LHCN-M2 (cell line): ENCODE results near the gene MON2. TPM values are rescaled to one million over a fixed set of nuclear protein-coding genes. Genes with fewer than 3 reads are reported as not detected.
"Not testable (repeated sequence)": the region's sequence is repeated elsewhere in the genome, so short reads cannot be mapped to it uniquely, and the experiment has no call there.

Source experiments
- DNase-seq: peaks from one replicate; pipeline ENCODE4 v3.0.0-alpha.2; 2012; ENCODE audit warnings: low read depth
- total RNA-seq: library from RNA; depleted of rRNA; stranded (reverse); fragments of >200 nt; gene quantifications from 2 replicates; pipeline ENCODE4 v1.2.3, GENCODE V29; 2014

The MON2 gene
- total RNA-seq, 1 experiment from 2014 or later: 22.7 TPM

- DNase-seq: no peak
Measured at GRCh38 chr12:62542814-62543213, 76.2 kb downstream of the MON2 start.

GRCh38 chr12:62543324-62543723, 76.7 kb downstream of the MON2 start:
- DNase-seq: no peak

- DNase-seq: no peak
Measured at GRCh38 chr12:62543741-62544140, 77.1 kb downstream of the MON2 start.

DNA sequence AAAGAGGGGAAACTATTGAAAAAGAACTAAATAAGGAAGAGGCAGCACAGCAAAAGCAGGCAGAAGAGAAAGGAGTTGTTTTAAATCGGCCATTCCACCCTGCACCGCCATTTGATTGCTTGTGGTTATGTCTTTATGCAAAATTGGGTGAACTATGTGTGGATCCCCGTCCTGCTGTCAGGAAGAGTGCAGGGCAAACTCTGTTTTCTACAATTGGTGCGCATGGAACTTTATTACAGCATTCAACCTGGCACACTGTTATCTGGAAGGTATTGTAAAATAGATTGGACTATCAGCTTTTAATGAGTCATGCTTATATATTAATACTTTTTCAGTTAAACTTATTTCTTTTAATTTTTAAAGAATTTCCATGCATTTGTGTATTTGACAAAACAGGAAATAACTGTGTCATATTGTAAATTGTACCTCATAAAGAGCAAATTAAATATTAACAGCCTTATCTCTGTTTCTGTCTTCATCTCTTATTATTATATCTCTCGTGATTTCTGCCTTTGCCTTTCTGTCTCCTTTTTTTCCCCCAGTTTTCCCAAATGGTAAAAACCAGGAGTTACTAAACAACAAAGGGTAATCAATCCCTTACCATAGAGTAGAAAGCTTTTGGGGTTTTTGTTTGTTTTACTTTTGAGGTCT, 86.4 kb downstream of the MON2 start:
- no peak for DNase-seq

DNA sequence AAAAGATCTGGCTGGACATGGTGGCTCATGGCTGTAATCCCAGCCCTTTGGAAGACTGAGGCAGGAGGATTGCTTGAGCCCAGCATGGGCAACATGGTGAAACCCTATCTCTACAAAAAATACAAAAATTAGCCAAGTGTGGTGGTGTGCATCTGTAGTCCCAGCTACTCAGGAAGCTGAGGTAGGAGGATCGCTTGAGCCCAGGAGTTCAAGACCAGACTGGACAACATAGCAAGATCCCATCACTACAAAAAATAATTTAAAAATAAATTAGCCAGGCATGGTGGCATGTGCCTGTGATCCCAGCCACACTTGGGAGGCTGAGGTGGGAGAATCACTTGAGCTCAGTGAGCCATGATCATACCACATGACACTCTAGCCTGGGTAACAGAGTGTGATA, 92.7 kb downstream of the MON2 start:
- DNase-seq: not testable (repeated sequence)

GRCh38 chr12:62562846-62563245, 96.2 kb downstream of the MON2 start:
- peak; percentile 30 for DNase-seq

DNA sequence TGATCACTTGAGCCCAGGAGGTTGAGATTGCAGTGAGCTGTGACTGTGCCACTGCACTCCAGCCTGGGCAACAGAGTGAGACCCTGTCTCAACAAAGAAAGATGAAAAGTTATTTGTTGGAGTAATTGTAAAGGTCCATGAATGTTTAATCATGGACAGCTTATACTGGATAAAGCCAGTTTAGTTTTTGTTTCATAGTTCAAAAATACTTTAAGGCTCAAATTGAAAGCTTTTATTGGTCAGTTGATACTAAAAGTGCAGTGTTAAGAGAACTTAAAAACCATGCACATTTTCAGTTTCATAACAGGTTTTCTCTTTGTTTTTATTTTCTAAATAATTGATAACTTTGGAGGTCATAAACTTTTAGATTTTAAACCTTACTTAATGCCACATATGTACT, 108.4 kb downstream of the MON2 start:
- DNase-seq: no peak

- no peak for DNase-seq
Measured at GRCh38 chr12:62576503-62576902, 109.9 kb downstream of the MON2 start.

GRCh38 chr12:62578726-62579125, 112.1 kb downstream of the MON2 start:
- no peak for DNase-seq

- peak; percentile 56 for DNase-seq
Measured at GRCh38 chr12:62581288-62582064, 114.8 kb downstream of the MON2 start.

GRCh38 chr12:62582065-62582366, 115.4 kb downstream of the MON2 start:
- no peak for DNase-seq

DNA sequence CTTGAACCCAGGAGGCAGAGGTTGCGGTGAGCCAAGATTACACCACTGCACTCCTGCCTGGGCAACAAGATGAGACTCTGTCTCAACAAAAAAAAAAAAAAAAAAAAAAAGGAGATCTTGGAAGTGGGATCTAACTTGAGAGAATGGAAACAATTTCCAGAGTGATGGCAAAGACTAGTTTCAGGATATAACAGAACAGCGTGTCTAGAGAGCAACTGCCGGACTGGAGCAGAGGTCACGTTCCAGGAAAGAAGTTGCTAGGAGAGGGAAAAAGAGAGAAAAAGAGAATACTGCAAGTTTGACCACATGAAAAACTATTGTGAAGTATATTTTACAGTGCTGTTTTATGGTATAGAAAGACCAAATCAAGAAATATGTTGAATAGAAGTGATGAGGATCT, 118.0 kb downstream of the MON2 start:
- DNase-seq: no peak

GRCh38 chr12:62586850-62587249, 120.2 kb downstream of the MON2 start:
- no peak for DNase-seq

- peak; percentile 20 for DNase-seq
Measured at GRCh38 chr12:62588916-62589315, 122.3 kb downstream of the MON2 start.

- no peak for DNase-seq
Measured at GRCh38 chr12:62597253-62597652, 130.6 kb downstream of the MON2 start.

- no peak for DNase-seq
Measured at GRCh38 chr12:62598846-62599245, 132.2 kb downstream of the MON2 start.

DNA sequence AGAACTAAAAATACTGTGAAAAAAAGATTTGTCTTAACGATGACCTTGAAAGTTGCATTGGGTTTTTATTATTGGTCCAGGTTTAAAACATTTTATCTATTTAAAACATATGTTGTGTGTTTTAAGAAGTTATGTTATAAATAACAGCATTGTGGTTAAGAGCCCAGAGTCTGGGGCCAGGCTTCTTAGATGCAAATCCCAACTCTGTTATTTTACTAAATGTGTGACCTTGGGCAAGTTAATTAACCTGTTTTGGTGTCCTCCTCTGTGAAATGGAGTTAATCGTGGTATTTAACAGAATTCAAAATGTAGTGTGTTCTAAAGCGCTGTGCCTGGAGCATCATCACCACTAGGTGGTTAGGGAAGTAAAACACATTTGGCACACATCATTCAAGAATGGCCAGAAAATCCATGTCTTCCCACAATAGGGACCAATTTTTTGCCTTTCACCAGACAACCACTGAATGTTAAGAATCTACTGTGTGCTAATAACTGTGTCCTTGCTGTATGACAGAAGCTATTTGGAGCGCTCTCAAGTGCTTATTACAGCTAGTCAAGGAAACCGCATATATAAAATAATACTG, 133.3 kb downstream of the MON2 start:
- peak; percentile 26 for DNase-seq

DNA sequence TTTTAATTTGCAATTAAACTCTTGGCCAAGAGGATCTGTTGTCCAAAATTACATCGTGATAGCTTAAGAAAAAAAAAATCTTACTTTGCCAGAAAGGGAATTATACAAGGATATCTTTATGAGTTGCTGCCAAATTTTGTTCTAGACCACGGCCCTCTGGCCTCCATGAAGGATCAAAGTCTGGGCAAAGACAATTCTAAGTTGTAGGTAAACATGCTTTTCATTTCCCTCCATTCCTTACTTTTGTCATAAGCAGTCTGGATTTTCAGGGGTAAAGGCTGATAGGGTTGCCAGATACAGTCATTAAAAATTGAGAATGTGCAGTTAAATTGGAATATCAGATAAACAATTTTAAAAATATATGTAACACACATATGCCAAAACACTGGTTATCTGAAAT, 135.1 kb downstream of the MON2 start:
- DNase-seq: no peak

GRCh38 chr12:62602255-62603060, 135.8 kb downstream of the MON2 start:
- peak; percentile 92 for DNase-seq

- peak; percentile 90 for DNase-seq
Measured at GRCh38 chr12:62603061-62603810, 136.6 kb downstream of the MON2 start.

- no peak for DNase-seq
Measured at GRCh38 chr12:62603811-62604098, 137.1 kb downstream of the MON2 start.

GRCh38 chr12:62604373-62604772, 137.7 kb downstream of the MON2 start:
- no peak for DNase-seq
